Ecto neural progenitor cell (in vitro differentiated cells): ENCODE measurements around the gene PSMB11.
A peak's percentile ranks its signal among the peaks of the same experiment; 100 is the strongest.

ENCODE experiments used
- DNase-seq: peaks from one replicate; pipeline ENCODE4 v3.0.0-alpha.2; 2018; ENCODE audit warnings: low spot score

Gene PSMB11

GRCh38 chr14:23058654-23059504 lies 16.9 kb downstream of the PSMB11 start:
- DNase-seq = peak; percentile 49

DNA sequence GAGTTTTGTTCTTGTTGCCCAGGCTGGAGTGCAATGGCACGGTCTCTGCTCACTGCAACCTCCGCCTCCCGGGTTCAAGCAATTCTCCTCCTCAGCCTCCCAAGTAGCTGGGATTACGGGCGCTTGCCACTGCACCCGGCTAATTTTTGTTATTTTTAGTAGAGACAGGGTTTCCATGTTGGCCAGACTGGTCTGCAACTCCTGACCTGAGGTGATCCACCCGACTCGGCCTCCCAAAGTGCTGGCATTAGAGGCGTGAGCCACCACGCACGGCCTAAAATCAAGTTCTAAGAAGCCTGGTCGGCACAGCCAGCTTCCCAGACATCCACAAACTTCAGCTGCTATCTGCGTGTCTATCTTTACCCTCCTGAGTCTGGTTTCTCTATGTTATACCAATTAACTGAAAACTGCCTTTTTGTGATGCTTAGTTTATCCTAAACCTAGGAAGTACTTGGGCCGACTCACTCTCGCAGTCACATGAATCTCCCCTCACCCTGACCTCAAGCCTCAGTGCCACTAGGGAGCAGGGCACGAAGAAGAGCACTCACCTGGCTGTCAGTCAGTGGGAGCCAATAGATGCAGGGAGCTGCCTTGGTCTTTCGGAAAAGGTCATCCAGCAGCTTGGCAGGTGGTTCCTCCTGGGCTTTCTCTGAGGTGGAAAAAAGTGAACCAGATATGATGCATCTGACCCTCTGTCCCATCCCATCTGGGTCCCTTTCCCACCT lies 18.7 kb downstream of the PSMB11 start:
- DNase-seq = no peak

- no peak for DNase-seq
Observed at GRCh38 chr14:23062002-23062401, 20.0 kb downstream of the PSMB11 start.

DNA sequence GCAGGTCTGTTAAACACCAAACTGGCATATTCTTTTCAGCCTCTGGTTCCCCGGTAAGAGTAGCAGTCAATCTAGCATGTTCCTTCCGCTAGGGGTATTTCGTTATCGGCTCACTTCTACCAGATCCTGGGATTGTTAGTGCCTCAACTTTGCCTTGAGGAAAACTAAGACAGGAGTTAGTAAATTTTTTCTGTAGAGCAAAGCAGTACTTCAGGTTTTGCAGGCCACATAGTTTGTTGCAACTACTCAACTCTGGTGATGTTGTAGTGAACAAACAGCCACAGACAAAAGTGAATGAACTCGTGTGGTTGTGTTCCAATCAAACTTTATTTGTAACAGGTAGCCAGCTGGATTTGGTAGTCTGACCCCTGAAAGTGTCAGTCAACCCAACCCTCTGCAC lies 21.6 kb downstream of the PSMB11 start:
- DNase-seq = peak; percentile 6

DNA sequence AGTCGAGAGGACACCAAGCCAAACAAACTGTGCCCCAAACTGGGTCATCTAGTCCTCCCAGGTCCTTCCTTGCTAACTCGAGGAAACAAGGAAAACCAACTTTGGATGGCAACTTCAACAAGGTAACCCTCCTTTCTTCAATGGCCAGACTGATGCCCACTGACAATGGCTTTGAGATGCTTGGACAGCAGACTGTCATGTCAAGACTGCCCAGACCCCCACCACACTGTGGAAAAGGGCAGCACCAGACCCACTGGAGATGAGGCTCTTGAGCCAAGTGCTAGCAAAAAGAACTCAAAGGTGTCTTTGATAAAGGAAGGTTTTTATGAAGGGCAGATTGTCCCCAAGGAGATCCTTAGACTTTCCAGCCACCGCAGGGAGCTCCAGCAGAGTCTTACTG lies 24.4 kb downstream of the PSMB11 start:
- peak; percentile 29 for DNase-seq

- peak; percentile 37 for DNase-seq
Observed at GRCh38 chr14:23066855-23067744, 25.1 kb downstream of the PSMB11 start.

GRCh38 chr14:23067847-23068788 lies 26.1 kb downstream of the PSMB11 start:
- peak; percentile 43 for DNase-seq

- DNase-seq = peak; percentile 86
Observed at GRCh38 chr14:23068789-23069412, 26.9 kb downstream of the PSMB11 start.

DNA sequence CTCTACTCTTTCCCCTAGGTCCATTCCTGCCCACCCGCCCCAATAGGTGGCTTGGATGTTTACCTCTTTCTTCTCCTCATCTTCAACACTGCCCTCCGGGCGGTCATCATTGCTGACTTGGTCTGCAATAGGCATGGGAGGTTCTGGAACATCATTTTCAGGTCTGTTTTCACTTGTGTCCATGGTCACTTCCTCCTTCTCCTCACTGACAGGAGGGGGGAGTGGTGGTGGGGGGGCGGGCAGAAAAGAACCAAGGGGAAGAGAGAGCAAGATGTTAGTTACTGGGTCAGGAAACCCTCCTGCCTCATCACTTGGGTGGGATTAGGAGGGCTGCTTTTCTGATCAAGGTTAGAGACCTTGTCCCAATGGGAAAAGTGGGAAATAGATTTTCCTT lies 27.4 kb downstream of the PSMB11 start:
- DNase-seq = no peak

GRCh38 chr14:23070262-23071129 lies 28.5 kb downstream of the PSMB11 start:
- no peak for DNase-seq

GRCh38 chr14:23071244-23071920 lies 29.4 kb downstream of the PSMB11 start:
- peak; percentile 89 for DNase-seq

DNA sequence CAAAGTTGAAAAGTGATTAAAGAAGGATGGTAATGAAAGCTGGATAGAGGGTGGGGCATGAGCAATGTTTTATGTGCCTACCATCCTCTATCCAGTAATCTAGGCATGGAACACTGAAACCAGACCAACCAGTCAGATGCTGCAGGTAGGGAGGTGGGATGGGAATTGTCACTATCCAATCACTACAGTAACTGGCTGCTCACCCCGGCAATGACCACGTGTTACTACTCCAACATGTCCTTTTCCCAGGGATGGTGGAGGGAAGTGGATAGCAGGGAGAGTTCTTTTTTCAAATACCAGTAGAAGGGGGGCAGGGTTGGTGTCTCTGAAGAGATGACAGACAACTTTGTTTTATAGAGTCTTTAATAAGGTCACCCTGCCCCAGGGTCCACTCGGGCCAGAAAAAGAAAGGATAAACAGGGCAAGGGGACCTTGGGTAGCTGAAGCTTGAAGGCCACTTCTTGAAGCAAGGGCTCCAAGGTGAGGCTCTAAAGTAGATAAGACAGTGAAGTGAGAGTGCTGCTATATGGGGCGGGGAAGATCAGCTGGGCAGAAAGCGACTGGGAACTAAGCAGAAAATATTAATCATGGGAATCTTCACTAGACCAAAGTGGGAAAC lies 30.0 kb downstream of the PSMB11 start:
- peak; percentile 49 for DNase-seq

GRCh38 chr14:23074906-23075305 lies 32.9 kb downstream of the PSMB11 start:
- DNase-seq = no peak

DNA sequence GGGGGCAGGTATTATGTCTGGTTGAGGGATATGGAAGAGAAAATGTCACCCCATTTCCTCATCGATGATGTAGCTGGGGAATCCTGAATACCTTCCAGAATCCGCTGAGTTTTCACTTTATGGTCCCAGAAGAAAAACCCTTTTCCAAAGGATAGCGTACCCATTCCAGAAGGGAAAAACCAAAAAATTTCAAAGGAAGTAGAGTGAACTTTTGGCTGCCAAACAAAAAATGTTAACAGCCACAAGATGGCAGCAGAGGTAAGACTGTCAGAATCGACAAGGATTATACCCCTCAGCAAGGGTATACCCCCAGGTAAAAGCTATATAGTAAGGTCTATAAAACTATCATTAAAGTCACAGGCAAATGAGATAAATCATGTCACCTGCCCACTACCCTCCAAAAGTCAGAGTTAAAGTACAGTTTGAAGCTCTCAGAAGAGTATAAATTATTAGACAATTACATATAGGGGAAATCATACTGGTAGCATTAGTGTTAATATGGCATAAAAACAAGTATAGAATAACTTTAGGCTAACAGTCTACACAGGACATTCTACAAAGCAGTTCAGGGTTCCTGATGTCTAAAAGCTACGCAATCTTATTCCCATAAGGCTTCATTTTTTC lies 34.9 kb downstream of the PSMB11 start:
- no peak for DNase-seq

DNA sequence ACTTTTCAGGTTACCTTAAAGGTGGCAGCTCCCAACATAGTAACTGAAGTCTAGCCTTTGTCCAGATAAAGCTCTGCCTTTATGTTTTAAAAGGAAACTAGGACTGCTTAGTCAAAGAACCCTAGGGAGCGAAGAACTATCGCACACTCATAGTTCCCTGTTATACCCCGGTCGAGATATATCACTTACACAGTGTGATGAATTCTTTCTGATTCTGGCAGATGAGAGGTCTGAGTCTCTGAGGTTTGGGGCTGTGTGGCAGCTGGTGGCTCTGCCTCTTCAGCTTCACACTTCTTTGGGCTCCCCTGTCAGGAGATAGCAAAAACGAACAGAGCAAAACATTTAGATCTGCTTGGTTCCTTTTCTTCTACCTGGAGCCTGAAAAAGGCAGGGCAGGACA lies 36.0 kb downstream of the PSMB11 start:
- DNase-seq = no peak

- no peak for DNase-seq
Observed at GRCh38 chr14:23078692-23079116, 36.7 kb downstream of the PSMB11 start.

DNA sequence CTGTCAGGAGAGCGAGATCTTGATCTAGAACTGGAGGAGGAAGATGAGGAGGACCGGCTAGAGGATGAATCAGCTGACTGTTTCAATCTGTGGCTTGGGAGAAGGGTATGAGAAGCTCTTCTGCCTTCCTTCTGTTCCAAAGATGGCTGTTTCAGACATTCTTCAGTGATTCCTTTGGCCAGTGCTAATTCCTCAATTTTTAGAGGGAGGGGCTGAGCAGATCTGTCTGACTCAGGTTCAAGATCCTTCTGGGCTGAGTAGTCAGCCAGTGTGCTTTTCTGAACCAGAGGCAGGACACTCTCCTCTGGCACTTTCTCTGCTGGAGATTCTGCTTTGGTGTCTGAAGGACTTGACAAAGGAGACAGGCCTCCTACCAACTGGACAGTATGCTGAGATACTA lies 37.7 kb downstream of the PSMB11 start:
- DNase-seq = no peak

DNA sequence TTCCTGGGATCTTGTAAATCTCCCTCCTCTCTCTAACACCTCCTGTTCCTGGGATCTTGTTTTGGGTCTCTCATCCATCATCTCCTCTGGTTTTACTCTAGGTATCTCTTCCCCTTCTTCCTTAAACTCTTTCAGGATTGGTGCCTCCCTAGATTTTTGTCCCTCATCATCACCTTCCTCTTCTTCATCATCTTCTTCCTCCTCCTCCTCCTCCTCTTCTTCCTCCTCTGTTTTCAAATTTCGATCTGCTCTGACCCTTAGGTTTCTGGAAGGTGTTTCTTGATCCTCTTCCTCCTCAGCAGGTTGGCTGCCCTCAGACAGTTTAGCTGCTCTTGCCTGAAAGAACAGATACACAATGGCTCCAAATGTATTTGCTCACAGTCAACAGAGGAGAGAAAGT lies 38.5 kb downstream of the PSMB11 start:
- no peak for DNase-seq
